HL-60 (cell line): ENCODE measurements around the gene CCDC144A.

Experiments
- DNase-seq, 2 experiments: peaks; one replicate each; pipeline ENCODE4 v3.0.0-alpha.2; 2010 to 2020; ENCODE audit warnings: low read depth in 1 of 2, low spot score in 1 of 2
- H3K27ac ChIP-seq: fragments of 250-450 bp; sonication (Bioruptor Pico); replicated peaks from 2 replicates; pipeline ENCODE4 v1.5.1; 2020; ENCODE audit warnings: mild to moderate bottlenecking, moderate library complexity
- H3K27me3 ChIP-seq: fragments of 250-450 bp; sonication (Bioruptor Pico); 2 replicates; pipeline ENCODE4 v1.5.1; 2021; ENCODE audit warnings: mild to moderate bottlenecking, moderate library complexity; ENCODE audit not compliant: insufficient read depth, poor library complexity, severe bottlenecking
- H3K4me3 ChIP-seq: replicated peaks from 2 replicates; pipeline ENCODE4 v1.5.1; 2011; ENCODE audit warnings: mild to moderate bottlenecking, control low read depth, low read length; ENCODE audit not compliant: insufficient read depth
- CTCF ChIP-seq: IDR thresholded peaks from one replicate; pipeline ENCODE4 v1.5.1; 2011; ENCODE audit warnings: low read length, control low read depth, inconsistent platforms; ENCODE audit not compliant: insufficient read depth
- GABPA ChIP-seq: IDR thresholded peaks from 2 replicates; pipeline ENCODE4 v1.6.1; 2012; ENCODE audit warnings: low read depth
- POLR2AphosphoS5 ChIP-seq: IDR thresholded peaks from 2 replicates; pipeline ENCODE4 v1.6.1; 2012; ENCODE audit warnings: low read depth
- REST ChIP-seq: IDR thresholded peaks from 2 replicates; pipeline ENCODE4 v1.6.1; 2012; ENCODE audit warnings: low read depth; ENCODE audit not compliant: insufficient replicate concordance
- SPI1 ChIP-seq: IDR thresholded peaks from 2 replicates; pipeline ENCODE4 v1.6.1; 2012; ENCODE audit warnings: low read depth, mild to moderate bottlenecking, borderline replicate concordance

The CCDC144A gene

GRCh38 chr17:16818340-16818739 lies 128.3 kb downstream of the CCDC144A start:
- TF ChIP-seq POLR2AphosphoS5 (no peak), GABPA (no peak), CTCF (no peak), SPI1 (no peak), REST (no peak)
- no peaks in the 10 kb centered on the region for H3K27me3 ChIP-seq
- H3K27ac ChIP-seq, result no peak overlapping the region
- no peak overlapping the region for H3K4me3 ChIP-seq
- DNase-seq, result no peak

- DNase-seq, result no peak
- Histone ChIP-seq H3K27ac (no peak overlapping the region), H3K27me3 (no peaks in the 10 kb centered on the region), H3K4me3 (no peak overlapping the region)
- no peak for TF ChIP-seq SPI1
- TF ChIP-seq CTCF, result no peak
- TF ChIP-seq GABPA, result no peak
- TF ChIP-seq REST, result no peak
- TF ChIP-seq POLR2AphosphoS5, result no peak
These were observed 129.0 kb downstream of the CCDC144A start for GRCh38 chr17:16818821-16819683.

GRCh38 chr17:16820161-16820877 lies 130.3 kb downstream of the CCDC144A start:
- no peak overlapping the region for H3K4me3 ChIP-seq
- no peak overlapping the region for H3K27ac ChIP-seq
- no peak for DNase-seq
- TF ChIP-seq GABPA (no peak), SPI1 (no peak), CTCF (no peak), REST (no peak), POLR2AphosphoS5 (no peak)
- no peaks in the 10 kb centered on the region for H3K27me3 ChIP-seq
